ENCODE results near the gene RICTOR. TPM values are rescaled to one million over a fixed set of nuclear protein-coding genes. Genes with fewer than 3 reads are reported as not detected.

RICTOR gene
- total and polyA plus RNA-seq, 9 donors = 6.7 to 55.1 (median 41.5) TPM

DNA sequence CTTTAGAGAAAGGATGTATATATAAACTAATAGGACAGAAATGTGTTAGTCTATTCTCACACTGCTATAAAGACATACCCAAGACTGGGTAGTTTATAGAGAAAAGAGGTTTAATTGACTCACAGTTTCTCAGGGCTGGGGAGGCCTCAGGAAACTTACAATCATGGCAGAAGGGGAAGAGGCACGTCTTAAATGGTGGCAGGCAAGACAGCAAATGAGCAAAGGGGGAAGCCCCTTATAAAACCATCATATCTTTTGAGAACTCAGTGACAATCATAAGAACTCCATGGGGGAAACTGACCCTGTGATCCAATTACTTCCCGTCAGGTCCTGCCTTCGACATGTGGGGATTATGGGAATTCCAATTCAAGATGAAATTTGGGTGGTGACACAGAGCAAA, 8.8 kb upstream of the RICTOR start:
- H3K27ac ChIP-seq = no peak overlapping the region
- no peaks in the 10 kb centered on the region for H3K27me3 ChIP-seq
- H3K4me3 ChIP-seq = no peak overlapping the region
- intact Hi-C loops (cut with DNase I) = loop anchor here in 1 of 4 donors (10.0 kb wide), 1 partner anchor 78 kb away; no protein-coding TSS in a partner anchor
- no peaks in the 10 kb centered on the region for H3K36me3 ChIP-seq
- no peaks in the 10 kb centered on the region for H3K9me3 ChIP-seq
- TF ChIP-seq POLR2A (IDR thresholded peaks at IDR 0.05) (no peak), CTCF (IDR thresholded peaks at IDR 0.05) (no peak), EP300 (IDR thresholded peaks at IDR 0.05) (no peak)
- DNase-seq = no peak
- H3K4me1 ChIP-seq (ENCODE audit: insufficient read depth) = no peaks in the 10 kb centered on the region
- WGBS, 3 donors = 88 to 95% (median 89%) methylated on average over 3 of the region's 3 CpGs

DNA sequence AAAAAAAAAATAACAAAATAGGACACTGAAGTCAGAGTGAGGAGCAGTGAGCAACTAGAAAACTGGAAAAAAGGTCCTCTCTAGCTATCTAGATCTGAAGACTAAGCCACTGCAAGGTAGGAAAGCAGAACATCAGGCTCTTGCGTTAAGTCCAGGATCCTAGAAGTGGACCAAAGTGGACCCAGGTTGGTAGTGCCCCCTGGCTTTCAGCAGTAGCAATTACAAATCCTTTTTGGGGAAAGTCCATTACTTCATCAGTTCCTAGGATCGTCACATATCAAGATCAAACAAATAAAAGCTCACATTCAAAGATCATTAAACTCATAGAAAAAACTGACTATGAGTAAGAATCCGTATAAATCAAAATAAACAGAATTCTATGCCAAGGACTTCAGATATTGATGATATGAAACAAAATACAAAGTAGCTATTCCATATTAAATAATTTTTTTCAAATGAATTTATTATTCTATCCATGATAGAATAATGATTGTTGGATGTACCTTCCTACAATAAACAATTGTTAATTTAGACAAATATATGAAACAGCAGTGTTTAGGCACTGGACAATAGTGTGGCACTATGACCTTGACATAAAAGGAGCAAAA, 6.5 kb upstream of the RICTOR start:
- intact Hi-C loops (cut with DNase I) = loop anchor here in 1 of 4 donors (10.0 kb wide), 1 partner anchor 76 kb away; no protein-coding TSS in a partner anchor

GRCh38 chr5:39080168-39080567, 6.0 kb upstream of the RICTOR start:
- intact Hi-C loops (cut with DNase I) = loop anchor here in 1 of 4 donors (10.0 kb wide), 1 partner anchor 75 kb away; no protein-coding TSS in a partner anchor
- Histone ChIP-seq H3K4me3 (no peak overlapping the region), H3K36me3 (no peaks in the 10 kb centered on the region), H3K9me3 (no peaks in the 10 kb centered on the region), H3K27me3 (no peaks in the 10 kb centered on the region), H3K27ac (no peak overlapping the region), H3K4me1 (ENCODE audit: insufficient read depth) (no peaks in the 10 kb centered on the region)
- 38 to 51% (median 45%) methylated on average over 2 of the region's 2 CpGs for WGBS, 3 donors
- TF ChIP-seq EP300 (IDR thresholded peaks at IDR 0.05) (no peak), POLR2A (IDR thresholded peaks at IDR 0.05) (no peak), CTCF (IDR thresholded peaks at IDR 0.05) (no peak)
- no peak for DNase-seq

More for the DNA sequence above, 6.5 kb upstream of the RICTOR start:
- Histone ChIP-seq H3K27me3 (no peaks in the 10 kb centered on the region), H3K36me3 (no peaks in the 10 kb centered on the region), H3K9me3 (no peaks in the 10 kb centered on the region), H3K4me3 (no peak overlapping the region), H3K27ac (no peak overlapping the region), H3K4me1 (ENCODE audit: insufficient read depth) (no peaks in the 10 kb centered on the region)
- 10 to 14% (median 11%) methylated on average over 3 of the region's 3 CpGs for WGBS, 3 donors
- peak in 4 of 5 donors; percentile 28 to 60 (median 40) for DNase-seq
- no peak for TF ChIP-seq EP300 (IDR thresholded peaks at IDR 0.05)
- TF ChIP-seq POLR2A (IDR thresholded peaks at IDR 0.05) = no peak
- TF ChIP-seq CTCF (IDR thresholded peaks at IDR 0.05) = peak; percentile 39 to 62 (median 53)

- no peak for TF ChIP-seq CTCF (IDR thresholded peaks at IDR 0.05)
- no peak for TF ChIP-seq POLR2A (IDR thresholded peaks at IDR 0.05)
- no peak for TF ChIP-seq EP300 (IDR thresholded peaks at IDR 0.05)
- H3K27me3 ChIP-seq = no peaks in the 10 kb centered on the region
- intact Hi-C loops (cut with DNase I) = loop anchor here in 2 of 4 donors (10.0 kb wide), 2 partner anchors 64 to 346 kb away; partner anchors contain the start of gene DAB2 (in 1 of the 2)
- peak in 1 of 5 donors; percentile 42 for DNase-seq
- no peaks in the 10 kb centered on the region for H3K36me3 ChIP-seq
- 44 to 53% (median 51%) methylated on average over 2 of the region's 2 CpGs for WGBS, 3 donors
- H3K4me1 ChIP-seq (ENCODE audit: insufficient read depth) = no peaks in the 10 kb centered on the region
- H3K9me3 ChIP-seq = no peaks in the 10 kb centered on the region
- H3K27ac ChIP-seq = no peak overlapping the region
- no peak overlapping the region for H3K4me3 ChIP-seq
These were observed 4.9 kb upstream of the RICTOR start for GRCh38 chr5:39079147-39079546.

Measured in ovary (tissue), 9 donors.